Urothelium cell line (cell line): Measurements from ENCODE around the gene ME1.
"Not testable (repeated sequence)": the region's sequence is repeated elsewhere in the genome, so short reads cannot be mapped to it uniquely, and the experiment has no call there.

Source experiments
- DNase-seq: peaks from one replicate; pipeline ENCODE4 v3.0.0; 2011; ENCODE audit warnings: low spot score, mixed read lengths
- FAIRE-seq: peaks from 2 replicates; lab custom pipeline; 2011; peaks lifted over from hg19 to GRCh38; lab: Jason Lieb, UNC

ME1 gene

DNA sequence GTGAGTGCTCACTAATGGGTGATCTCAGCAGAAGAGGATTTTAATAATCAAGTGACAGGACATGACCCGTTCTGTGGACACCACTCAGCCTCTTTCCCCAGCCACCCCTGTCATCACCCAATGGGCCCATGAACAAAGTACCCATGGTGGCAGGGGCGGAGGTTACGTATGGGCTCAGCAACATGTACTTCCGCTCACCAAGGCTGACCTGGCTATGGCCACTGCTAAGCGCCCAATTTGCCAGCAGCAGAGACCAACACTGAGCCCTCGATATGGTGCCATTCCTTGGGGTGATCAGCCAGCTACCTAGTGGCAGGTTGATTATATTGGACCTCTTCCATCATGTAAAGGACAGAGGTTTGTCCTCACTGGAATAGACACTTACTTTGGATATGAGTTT lies 68.5 kb downstream of the ME1 start:
- not testable (repeated sequence) for FAIRE-seq

GRCh38 chr6:83359638-83360037 lies 71.2 kb downstream of the ME1 start:
- FAIRE-seq (no peak), DNase-seq (no peak)

More for the DNA sequence above, 68.5 kb downstream of the ME1 start:
- not testable (repeated sequence) for DNase-seq

DNA sequence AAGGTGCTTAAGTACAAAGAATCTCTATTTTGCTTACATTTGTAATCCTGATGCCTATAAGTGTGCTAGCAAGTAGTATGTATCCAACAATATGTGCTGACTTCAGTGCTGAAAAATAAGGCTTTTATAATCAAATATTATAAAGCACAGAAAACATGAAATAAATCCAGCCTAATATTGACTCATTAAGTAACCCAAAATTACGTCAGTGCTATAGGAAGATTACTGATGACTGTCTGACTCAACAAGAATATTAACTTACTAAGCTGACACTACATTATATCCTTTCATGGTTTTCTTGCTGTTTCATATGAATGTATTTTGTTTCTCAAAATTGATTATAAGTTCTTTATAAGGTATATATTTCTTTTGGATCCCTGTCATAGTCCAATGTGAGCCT lies 76.1 kb downstream of the ME1 start:
- DNase-seq = no peak
- no peak for FAIRE-seq

- no peak for FAIRE-seq
- DNase-seq = no peak
These were observed 78.3 kb downstream of the ME1 start for GRCh38 chr6:83352424-83353061.

- FAIRE-seq (no peak), DNase-seq (no peak)
These were observed 87.7 kb downstream of the ME1 start for GRCh38 chr6:83343121-83343520.

DNA sequence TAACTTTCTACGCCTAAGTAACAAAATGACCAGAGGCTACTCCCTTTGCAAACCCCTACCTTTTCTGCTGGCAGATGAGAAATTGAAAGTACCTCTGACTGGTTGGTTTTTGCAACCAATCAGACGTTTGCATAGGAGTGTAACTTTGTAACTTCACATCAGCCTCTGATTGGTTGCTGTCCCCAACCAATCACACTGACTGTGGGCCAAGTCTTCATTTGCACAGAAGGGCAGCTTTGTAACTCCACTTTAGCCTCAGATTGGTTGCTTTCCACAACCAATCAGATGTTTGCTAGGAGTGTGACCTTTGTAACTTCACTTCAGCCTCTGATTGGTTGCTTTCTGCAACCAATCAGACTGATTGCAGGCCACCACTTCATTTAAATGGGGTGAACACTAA lies 89.1 kb downstream of the ME1 start:
- no peak for DNase-seq
- no peak for FAIRE-seq

DNA sequence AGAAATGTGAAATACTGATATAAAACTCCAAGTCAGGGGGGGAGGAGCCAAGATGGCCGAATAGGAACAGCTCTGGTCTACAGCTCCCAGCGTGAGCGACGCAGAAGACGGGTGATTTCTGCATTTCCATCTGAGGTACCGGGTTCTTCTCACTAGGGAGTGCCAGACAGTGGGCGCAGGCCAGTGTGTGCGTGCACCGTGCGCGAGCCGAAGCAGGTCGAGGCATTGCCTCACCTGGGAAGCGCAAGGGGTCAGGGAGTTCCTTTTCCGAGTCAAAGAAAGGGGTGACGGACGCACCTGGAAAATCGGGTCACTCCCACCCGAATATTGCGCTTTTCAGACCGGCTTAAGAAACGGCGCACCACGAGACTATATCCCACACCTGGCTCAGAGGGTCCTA lies 96.9 kb downstream of the ME1 start:
- FAIRE-seq, DNase-seq: not testable (repeated sequence)

DNA sequence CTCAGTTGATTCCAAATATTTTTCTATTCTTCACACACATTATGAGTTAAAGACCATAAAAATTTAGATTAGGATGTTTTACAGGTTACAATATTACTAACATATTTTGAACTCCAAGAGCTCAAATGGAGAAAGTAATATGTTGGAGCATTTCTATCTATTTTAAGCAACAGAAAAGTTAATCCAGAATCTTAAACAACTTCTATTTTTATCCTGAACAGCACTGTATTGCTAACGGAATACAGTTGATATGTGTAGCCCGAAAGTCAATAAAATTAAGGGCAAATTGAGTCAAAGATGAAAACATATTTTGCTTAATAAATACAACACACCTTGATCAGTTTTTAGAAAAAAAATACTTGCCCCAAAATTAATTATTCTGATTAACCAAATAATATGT lies 97.4 kb downstream of the ME1 start:
- no peak for DNase-seq

GRCh38 chr6:83314693-83315092 lies 116.2 kb downstream of the ME1 start:
- no peak for DNase-seq
- FAIRE-seq = no peak

More for the DNA sequence above, 97.4 kb downstream of the ME1 start:
- no peak for FAIRE-seq

DNA sequence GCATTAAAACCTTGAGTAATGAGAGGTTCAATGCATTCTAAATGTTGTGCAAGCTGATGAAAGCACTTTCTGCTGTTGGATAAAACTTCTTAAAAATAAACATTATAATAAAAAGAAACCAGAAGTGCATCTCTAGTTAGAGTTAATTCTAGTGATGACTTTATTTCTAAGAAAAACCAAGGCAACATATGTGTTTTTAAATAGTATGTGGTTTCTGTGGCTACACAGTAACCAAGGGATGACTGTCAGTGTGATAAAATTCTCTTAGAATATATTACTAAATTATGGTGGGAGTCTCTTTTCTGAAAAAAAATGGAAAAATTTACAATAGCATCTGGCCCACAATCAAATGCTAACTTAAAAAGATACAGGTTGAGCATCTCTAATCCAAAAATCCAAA lies 117.0 kb downstream of the ME1 start:
- DNase-seq = no peak
- FAIRE-seq = no peak

DNA sequence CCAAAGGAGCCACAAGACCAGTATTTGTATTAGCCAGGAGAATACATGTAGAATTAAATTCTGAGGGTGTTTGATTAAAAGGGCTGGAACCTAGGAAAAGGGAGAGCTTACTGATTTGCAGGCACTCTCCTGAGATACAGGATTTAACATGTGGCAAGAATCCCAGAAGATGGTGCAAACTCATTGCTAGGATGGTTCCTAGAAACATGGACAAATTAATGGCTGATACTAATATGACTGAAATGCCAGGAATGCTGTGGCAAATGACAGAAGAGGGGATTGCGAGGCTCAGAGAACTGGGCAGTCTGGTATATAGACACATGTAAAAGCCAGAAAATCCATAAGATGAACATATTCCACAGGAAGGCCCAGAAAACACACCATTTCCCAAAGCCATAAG lies 119.6 kb downstream of the ME1 start:
- DNase-seq (no peak), FAIRE-seq (no peak)

DNA sequence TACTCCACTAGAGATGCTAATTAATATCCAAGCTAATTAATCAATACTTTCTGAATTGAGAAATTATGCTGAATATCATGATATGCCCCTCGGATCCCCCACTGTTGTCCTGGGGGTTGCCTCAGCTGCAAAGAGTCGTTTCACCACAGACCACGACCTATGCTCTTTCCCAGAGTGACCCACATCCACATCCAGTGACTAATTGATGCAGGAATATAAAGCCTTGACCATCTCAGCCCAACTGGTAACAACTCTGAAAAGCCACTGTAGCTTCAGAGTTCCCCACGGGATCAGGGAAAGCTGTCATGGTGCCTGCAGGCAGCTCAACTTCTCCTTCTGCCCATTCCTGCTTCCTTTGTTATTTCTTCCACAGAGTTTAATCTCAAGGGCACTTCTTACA lies 120.8 kb downstream of the ME1 start:
- FAIRE-seq (no peak), DNase-seq (no peak)

GRCh38 chr6:83309344-83309743 lies 121.5 kb downstream of the ME1 start:
- FAIRE-seq = no peak
- no peak for DNase-seq

DNA sequence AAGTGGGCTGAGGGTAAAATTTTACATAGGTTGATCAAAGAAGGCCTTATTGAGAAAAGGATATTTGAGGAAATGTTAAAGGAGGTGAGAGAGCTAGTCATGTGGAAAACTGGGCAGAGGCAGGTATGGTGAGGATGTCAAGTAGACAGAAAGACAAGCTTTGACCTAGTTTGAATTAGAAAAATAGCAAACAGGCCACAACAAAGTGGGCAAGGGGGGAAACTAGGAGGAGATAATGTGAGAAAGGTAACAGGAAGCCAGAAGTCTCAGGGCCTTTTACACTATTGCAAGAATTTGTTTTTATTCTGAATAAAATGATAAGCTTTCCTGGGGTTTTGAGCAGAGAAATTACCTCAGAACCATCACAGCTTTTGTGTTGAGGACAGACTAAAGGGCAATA lies 122.0 kb downstream of the ME1 start:
- FAIRE-seq (no peak), DNase-seq (no peak)

- no peak for DNase-seq
- FAIRE-seq = no peak
These were observed 123.0 kb downstream of the ME1 start for GRCh38 chr6:83307849-83308248.

DNA sequence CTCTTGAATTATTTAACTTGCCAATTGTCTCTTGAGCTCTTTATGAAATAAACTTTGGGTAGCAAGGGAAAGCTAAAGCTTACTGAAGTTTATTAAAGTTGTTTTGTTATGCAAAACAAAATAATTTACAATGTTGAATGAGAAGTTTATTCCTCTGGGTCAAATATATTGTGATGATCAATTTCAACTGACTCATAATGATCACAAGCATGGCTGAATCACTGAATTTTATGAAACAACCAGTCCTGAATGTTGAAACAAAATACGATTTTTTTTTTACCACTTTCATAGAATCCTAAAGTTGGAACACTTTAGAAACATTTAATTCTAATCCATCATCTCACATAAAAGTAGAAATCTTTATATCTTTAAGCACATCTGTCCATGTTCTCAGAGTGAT lies 127.4 kb downstream of the ME1 start:
- DNase-seq = no peak
- no peak for FAIRE-seq

GRCh38 chr6:83294676-83295075 lies 136.2 kb downstream of the ME1 start:
- no peak for FAIRE-seq
- no peak for DNase-seq

GRCh38 chr6:83292900-83293843 lies 137.7 kb downstream of the ME1 start:
- FAIRE-seq (no peak), DNase-seq (no peak)

GRCh38 chr6:83287298-83287697 lies 143.6 kb downstream of the ME1 start:
- FAIRE-seq, DNase-seq: not testable (repeated sequence)

DNA sequence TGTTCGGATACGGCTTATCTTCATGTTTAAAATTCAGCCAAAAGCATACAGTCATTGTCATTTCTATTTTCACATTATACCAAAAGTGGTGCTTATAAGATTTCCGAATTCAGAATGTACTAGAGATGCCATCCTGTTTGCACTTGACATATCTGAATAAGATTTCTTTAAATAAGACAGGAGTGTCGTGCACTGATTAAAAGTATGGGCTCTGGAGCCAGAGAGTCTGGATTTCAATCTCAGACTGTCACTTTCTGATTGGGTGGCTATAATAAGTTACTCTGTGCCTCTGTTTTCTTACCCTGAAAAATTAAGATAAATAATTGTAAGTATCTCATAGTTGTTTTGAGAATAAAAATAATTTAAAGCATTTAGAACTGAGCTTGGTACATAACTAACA lies 144.9 kb downstream of the ME1 start:
- no peak for DNase-seq

GRCh38 chr6:83273596-83273995 lies 157.3 kb downstream of the ME1 start:
- DNase-seq (no peak), FAIRE-seq (no peak)

More for the DNA sequence above, 144.9 kb downstream of the ME1 start:
- FAIRE-seq = no peak
